GM18873 (cell line): ENCODE results near the gene BOD1L1.

Source experiments
- ATAC-seq: cut with Tn5 transposase; IDR thresholded peaks from one replicate; pipeline ENCODE4 v1.9.1; 2021; ENCODE audit warnings: mild to moderate bottlenecking, moderate library complexity, moderate number of reproducible peaks; ENCODE audit not compliant: unreplicated experiment, low FRiP score

BOD1L1 gene

DNA sequence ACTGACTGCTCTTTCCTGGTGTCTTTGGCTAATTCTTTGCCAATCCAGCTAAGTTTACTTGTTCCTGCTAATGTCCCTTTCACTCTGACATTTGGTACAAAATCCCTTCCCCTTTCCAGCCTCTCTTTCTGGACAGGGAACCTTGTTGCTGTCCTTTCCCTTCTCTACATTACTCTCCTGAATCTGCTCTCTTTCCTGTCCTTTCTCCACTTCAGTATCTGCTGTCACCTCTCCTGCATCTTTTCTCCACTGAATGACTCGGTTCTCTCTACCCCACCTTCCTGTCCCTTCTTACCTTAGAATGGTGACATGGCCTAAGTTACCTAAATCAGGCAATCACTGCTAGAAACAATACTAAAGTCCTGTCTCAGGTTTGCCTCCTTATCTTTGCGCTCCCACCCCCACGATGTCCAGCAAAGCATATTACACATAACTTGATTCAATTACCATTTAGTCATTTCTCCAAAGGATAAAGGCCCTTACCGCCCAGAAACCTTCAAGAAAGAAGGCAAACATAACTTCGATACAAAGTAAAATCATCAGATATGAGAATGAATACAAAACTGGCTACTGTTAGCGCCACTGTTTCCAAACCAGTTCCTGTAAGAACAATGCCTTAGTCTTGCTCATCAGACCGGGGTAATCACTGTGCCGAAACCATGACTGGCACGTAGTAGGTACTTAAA, 890 bp downstream of the BOD1L1 start:
- ATAC-seq: peak; percentile 12

DNA sequence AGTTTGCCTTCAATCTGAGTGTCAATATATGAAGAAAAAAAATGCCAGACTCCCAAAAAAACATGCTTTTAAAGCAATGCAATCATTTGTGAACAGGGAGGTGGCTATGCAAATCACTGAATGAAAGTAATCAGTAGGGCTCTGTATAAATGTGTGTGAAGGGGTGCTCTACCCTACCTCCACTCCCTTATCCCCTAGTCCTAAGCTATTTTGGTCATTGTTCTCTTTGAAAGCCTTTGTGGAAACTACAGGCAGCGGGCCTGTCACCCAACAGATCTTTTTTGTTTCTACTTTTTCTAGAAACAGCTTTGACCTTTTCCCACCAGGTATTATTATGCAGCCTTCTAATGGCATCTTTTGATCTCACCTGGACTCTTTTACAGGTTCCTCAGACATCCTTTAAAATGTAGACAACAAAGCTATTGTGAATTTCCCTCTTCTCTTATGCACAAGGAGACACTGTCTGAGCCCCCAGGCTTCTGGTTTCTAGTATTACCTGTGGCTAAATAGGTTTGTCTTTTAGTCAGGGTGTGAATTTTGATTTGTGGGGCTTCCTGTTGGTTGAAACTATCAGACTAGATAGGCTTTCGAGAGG, 9.2 kb downstream of the BOD1L1 start:
- ATAC-seq: no peak

DNA sequence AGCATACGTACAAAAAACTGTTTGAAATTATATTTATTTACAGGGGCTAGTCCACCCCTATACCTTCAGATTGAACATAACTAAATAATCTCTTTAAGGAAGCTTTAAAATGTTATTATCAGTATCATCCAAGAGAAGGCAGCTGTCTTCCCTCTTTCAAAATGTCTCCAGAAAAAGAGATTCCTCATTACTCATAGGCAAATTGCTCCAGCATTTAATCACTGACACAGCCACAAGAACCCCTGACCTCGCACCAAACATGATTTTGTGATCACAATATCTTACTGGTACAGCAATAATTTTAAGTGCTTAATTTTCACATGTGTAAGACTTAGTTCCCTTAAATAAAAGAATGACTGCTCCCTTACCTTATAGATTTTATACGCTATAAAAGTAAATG, 9.7 kb downstream of the BOD1L1 start:
- ATAC-seq: no peak

DNA sequence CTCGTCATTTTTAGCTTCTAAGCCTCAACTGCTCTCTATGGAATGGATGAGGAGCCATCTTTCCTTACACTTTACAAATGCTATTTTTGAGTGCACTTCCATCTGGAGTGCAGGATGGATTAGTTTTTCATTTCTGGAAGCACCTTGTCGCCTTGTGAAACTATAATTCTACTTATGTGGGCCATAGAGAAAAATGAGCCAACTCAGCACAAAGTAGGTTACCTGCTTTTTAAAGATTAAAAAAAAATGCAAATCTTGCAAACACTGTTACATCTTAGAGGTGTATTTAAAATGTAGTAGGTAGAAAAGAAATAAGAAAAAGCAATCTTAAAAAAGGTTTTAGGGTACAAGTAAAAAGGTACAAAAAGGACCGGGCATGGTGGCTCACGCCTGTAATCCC, 10.9 kb downstream of the BOD1L1 start:
- no peak for ATAC-seq

- no peak for ATAC-seq
Observed at GRCh38 chr4:13615161-13615560, 12.4 kb downstream of the BOD1L1 start.

DNA sequence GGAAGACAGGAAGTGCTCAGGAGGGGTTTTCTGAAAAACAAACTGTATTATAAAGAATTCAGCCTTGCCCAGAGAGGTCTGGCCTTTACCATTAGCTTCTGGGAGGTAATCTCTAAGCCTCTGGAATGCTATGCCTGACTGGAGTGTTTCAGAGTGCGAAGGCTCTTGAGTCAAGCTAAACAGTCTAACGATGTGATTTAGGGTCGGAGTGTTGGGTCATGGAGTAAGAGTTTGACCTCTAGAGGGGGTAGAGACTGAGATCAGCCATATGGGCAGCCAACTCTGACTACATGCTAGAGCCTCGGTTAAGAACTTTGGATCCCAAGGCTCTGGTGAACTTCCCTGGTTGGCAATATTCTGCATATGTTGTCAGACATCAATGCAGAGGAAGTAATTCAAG, 15.0 kb downstream of the BOD1L1 start:
- no peak for ATAC-seq

DNA sequence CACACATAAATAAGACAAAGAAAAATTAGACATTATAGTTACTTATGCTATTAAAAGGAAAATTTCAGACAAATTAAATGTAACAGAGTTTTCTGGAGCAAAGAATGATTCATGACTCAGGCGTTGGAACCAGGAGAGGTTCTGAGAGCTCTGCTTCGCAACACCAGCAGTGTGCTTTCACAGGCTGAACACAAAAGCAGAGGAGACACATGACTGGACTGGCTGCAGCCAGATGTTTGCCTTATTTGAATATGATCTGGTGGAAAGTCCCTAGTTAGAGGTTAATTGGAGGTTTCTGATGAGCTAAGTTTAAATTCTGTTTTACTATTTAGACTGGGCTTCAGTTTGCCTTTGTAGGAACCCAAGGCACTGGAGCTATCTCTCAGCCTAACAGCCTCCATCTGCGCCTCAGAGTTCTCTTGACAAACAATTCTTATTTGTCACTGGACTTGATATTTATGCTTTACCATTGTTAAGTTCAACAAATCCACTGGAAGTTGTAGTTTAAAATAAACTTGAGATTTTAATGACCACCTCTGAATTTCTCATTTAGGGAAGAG, 16.2 kb downstream of the BOD1L1 start:
- peak; percentile 97 for ATAC-seq

GRCh38 chr4:13605330-13605729, 22.2 kb downstream of the BOD1L1 start:
- no peak for ATAC-seq

DNA sequence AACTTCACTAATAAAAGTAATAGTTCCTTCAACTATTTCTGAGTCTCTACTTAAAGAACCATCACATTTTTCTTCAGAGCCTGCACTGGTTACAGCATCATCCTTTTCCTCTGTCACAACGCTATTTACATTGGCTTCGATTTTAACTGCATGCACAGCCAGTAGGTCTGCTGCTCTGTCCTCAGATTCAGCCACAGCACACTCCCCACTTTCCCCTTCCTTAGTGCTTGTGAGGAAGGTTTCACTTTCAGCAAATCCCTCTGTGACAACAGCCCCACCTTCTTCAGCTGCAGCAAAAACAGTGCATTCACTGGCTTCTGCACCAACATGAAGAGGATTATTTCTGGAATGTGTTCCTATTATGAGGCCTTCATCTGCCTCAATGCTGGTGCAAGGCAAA, 25.7 kb downstream of the BOD1L1 start:
- ATAC-seq: peak; percentile 35

GRCh38 chr4:13601048-13601447, 26.5 kb downstream of the BOD1L1 start:
- ATAC-seq: peak; percentile 66

DNA sequence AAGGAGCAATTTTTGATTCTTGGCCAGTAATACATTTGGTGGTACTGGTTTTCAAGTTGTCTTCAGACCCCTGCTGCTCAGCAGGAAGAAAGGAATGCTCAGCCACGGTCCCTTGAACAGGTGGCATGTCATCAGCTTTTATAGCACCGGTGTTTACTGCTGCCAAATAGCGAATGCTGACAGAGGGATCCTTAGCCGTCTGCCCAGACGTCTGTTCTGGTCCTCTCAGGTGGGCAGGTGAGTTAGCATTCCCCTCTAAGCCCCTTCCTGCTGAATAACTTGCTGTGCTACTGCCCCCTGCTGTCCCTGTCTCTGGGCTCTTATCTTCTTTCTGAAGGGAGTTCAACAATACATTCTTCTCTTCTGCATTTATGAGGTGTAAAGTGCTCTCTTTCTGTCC, 28.4 kb downstream of the BOD1L1 start:
- ATAC-seq: no peak

DNA sequence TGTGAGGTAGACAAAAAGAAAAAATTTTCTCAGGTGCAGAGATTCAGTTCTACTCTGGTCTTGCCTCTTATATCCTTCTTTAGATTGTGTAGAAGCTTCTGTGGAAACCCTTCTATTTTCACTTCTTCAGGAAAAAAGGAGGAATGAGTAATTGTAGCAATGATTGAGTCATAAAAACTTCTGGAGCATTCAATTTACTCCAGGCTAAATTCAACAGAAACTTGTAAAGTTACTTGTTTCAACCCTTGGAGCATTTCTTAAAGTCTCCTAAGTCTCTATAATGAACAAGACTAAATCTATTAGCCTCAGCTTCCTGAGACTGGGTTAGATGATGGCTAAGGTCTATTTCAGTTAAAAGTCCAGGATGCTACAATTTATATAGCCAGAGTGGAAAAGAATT, 29.9 kb downstream of the BOD1L1 start:
- ATAC-seq: no peak

- ATAC-seq: no peak
Observed at GRCh38 chr4:13597141-13597540, 30.4 kb downstream of the BOD1L1 start.

DNA sequence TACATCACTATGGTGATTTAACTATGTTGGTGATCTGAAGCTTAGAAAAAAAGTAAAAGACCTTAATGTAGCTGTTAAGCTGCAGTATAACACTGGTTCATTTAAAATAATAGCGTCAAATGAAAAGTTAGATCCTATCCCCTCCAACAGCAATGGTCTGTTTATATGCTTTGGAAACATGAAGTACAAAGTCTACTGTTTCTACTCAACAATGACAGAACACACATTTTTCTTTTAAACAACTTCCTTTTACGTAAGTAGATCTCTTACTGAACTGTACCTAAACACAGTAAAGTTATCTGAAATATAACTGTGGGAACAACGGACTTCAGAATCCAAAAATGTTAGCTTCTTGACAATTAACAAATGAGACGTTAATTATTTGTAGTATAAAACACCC, 35.3 kb downstream of the BOD1L1 start:
- no peak for ATAC-seq

DNA sequence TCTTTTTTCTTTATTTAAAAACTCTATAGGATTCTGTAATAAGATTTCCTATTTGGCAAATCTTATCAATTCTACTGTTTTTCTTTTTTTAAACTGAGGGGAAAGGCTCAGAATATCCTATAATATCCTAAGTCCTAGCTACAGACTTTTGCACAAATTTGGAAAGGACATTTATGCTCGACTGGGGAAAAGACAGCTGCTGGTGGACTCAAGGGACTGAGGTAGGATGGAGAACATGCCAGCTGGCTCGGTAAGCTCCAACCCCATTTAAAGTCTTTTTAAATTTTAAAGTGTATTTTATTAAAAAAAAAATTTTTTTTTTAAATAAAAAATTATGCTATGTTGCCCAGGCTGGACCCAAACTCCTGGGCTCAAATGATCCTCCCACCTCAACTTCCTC, 36.8 kb downstream of the BOD1L1 start:
- ATAC-seq: no peak

DNA sequence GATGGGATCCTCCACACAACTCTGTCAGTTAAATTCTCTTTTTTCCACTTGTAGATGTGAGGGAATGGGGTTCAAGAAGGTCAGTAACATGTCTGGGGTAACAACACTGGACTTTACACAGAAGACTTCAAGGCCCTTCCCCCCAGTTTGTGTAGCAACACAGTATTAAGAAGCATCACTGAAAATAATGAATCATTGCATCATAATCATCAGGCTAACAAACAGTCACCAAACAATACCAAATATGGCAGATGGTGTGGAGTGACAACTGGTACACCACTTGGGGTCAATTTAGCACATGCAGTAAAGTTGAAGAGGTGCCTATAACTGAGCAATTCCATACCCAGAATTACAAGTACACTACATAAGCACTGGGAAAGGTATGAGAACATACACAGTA, 38.6 kb downstream of the BOD1L1 start:
- no peak for ATAC-seq

GRCh38 chr4:13584481-13584880, 43.0 kb downstream of the BOD1L1 start:
- ATAC-seq: no peak

- ATAC-seq: no peak
Observed at GRCh38 chr4:13580036-13580435, 47.5 kb downstream of the BOD1L1 start.

DNA sequence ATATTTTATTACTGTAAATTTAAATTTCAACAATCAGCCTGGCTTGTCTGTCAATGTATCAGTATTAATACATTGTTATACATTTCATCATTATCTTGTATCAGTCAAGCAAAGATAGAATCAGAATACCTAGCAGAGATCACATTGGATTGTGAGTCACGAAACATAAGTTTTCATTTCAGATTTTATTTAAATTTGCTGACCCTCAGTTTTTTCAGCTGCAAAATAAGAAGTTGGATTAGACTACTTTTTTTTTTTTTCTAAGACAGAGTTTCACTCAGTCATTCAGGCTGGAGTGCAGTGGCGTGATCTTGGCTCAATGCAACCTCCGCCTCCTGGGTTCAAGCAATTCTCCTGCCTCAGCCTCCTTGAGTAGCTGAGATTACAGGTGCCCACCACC, 49.9 kb downstream of the BOD1L1 start:
- no peak for ATAC-seq

DNA sequence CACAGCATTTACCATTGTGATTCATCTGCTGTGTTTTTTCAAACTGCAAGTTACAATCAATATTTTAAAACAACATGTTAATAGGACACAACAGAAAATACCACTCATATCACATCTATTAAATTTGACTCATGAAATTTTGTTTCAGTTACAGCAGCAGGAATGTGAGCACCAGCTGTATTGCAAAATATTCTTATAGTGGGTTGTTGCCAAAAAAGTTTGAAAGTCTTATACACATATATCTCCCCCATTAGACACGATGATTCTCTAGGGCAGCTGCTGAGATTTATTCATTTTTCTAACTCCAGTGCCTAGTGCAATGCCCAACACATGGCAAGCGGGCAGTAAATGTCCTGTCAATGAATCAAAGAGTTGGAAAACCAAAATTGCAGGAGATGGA, 56.6 kb downstream of the BOD1L1 start:
- ATAC-seq: no peak

DNA sequence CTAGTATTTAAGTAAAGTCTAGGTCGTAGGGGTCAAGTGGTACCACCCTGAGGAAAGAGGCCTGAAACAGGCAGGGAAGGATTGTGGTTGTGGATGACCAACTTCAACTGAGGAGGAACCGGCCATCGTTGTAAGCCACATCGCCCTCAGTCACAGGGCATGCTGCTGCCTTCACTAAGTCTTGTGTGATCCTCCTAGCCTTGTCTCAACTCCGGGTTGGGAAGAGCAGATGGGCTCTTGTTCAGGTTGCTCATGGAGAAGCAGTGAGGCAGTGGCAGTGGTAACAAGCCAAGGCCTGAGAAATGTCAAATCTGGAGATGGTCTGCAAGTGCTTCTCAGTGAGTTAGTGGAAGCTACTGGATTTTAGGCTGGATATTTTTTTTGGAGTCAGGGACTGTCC, 60.4 kb downstream of the BOD1L1 start:
- ATAC-seq: no peak

DNA sequence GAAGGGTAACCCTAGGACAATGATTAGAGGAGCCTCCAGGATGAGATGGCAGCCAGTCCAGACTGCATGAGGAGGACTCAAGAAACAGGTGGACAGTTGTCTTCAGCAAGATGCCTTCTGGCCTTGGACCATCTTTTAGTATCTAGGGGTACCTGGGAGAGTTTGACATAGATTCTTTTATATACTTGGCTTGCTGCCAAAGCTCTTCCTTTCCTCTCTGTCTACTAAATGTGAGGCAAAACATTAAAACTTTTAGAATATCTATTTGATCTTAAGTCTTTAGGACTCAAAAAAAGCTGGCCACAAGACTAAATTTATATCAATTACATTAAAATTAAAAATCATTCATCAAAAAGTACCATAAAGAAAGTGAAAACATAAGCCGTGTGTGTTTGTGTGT, 64.6 kb downstream of the BOD1L1 start:
- ATAC-seq: no peak
